Naive thymus-derived CD4-positive, alpha-beta T cell (primary cell): Measurements from ENCODE around the gene UBE2B. TPM values are rescaled to one million over a fixed set of nuclear protein-coding genes. Genes with fewer than 3 reads are reported as not detected.
A peak's percentile ranks its signal among the peaks of the same experiment; 100 is the strongest.

Experiments
- ATAC-seq: fragments of 150-1000 bp; cut with Tn5 transposase; 2 replicates; pipeline ENCODE4 v1.10.0; 2021; ENCODE audit warnings: mild to moderate bottlenecking, moderate library complexity
- CTCF ChIA-PET: fragments of 350-600 bp; sonication (Branson Sonifier 250); formaldehyde crosslinking; loops from one replicate; lab custom pipeline; 2021; ENCODE audit warnings: antibody characterized with exemption; lab: Charles Lee
- POLR2A ChIA-PET: fragments of 350-600 bp; sonication (Branson Sonifier 250); formaldehyde crosslinking; loops from one replicate; lab custom pipeline; 2021; ENCODE audit warnings: antibody characterized with exemption, inconsistent platforms; lab: Charles Lee
- DNase-seq, 9 donors: peaks; one replicate each; pipeline versions ENCODE4 v3.0.0 to v3.0.0-alpha.2; 2020 to 2022; ENCODE audit warnings: mixed read lengths in 1 of 9
- H3K27ac ChIP-seq: one replicate; pipeline ENCODE4 v1.7.0; 2013; ENCODE audit warnings: mild to moderate bottlenecking, low read depth, low read length, moderate library complexity
- H3K27me3 ChIP-seq, 2 donors: one replicate each; pipeline ENCODE4 v1.7.0; 2013; ENCODE audit warnings: low read length in 2 of 2, mild to moderate bottlenecking in 2 of 2, moderate library complexity in 2 of 2; ENCODE audit not compliant: control insufficient read depth in 2 of 2, insufficient read depth in 2 of 2
- H3K36me3 ChIP-seq, 3 experiments: 1 replicate in 2 of 3; 2 replicates in 1 of 3; pipeline ENCODE4 v1.7.0; 2013; ENCODE audit warnings: low read length in 3 of 3, mild to moderate bottlenecking in 3 of 3, moderate library complexity in 1 of 3; ENCODE audit not compliant: insufficient read depth in 3 of 3, control insufficient read depth in 2 of 3
- H3K4me1 ChIP-seq, 2 donors: one replicate each; pipeline ENCODE4 v1.7.0; 2013; ENCODE audit warnings: low read length in 2 of 2, mild to moderate bottlenecking in 2 of 2, moderate library complexity in 1 of 2; ENCODE audit not compliant: control insufficient read depth in 2 of 2, insufficient read depth in 2 of 2
- H3K4me3 ChIP-seq: 2 replicates; pipeline ENCODE4 v1.7.0; 2013; ENCODE audit warnings: mild to moderate bottlenecking, low read length
- H3K9me3 ChIP-seq, 3 experiments: 1 replicate in 2 of 3; 2 replicates in 1 of 3; pipeline ENCODE4 v1.7.0; 2013; ENCODE audit warnings: low read length in 3 of 3; ENCODE audit not compliant: control insufficient read depth in 2 of 3
- H3K27ac Mint-ChIP-seq, 9 donors: one replicate each; pipeline ENCODE4 v1.8.0; 2020 to 2022; ENCODE audit warnings: mixed read lengths in 9 of 9, mild to moderate bottlenecking in 8 of 9, moderate library complexity in 5 of 9, inconsistent platforms in 2 of 9
- H3K27me3 Mint-ChIP-seq, 5 donors: one replicate each; pipeline ENCODE4 v1.8.0; 2021 to 2022; ENCODE audit warnings: mixed read lengths in 5 of 5, mild to moderate bottlenecking in 1 of 5
- H3K36me3 Mint-ChIP-seq, 5 donors: one replicate each; pipeline ENCODE4 v1.8.0; 2020 to 2022; ENCODE audit warnings: mixed read lengths in 5 of 5, mild to moderate bottlenecking in 3 of 5, inconsistent platforms in 1 of 5
- H3K4me1 Mint-ChIP-seq, 7 donors: one replicate each; pipeline ENCODE4 v1.8.0; 2020 to 2022; ENCODE audit warnings: mixed read lengths in 7 of 7, mild to moderate bottlenecking in 3 of 7, inconsistent platforms in 1 of 7
- H3K4me3 Mint-ChIP-seq, 10 donors: one replicate each; pipeline ENCODE4 v1.8.0; 2020 to 2022; ENCODE audit warnings: mild to moderate bottlenecking in 10 of 10, mixed read lengths in 10 of 10, moderate library complexity in 6 of 10, inconsistent platforms in 2 of 10
- H3K9me3 Mint-ChIP-seq, 11 donors: one replicate each; pipeline ENCODE4 v1.8.0; 2020 to 2022; ENCODE audit warnings: mixed read lengths in 11 of 11, mild to moderate bottlenecking in 4 of 11, inconsistent platforms in 1 of 11, moderate library complexity in 1 of 11
- intact Hi-C, 2 donors: fragments of 100-400 bp; cut with micrococcal nuclease; formaldehyde crosslinking; loops; one replicate each; pipeline ENCODE4 v1.15.1; 2023
- polyA plus RNA-seq, 2 donors: library from polyadenylated mRNA; unstranded; fragments of 300-500 nt; fragmentation: Illumina TruSeq; gene quantifications; one replicate each; pipeline ENCODE4 v1.2.3, GENCODE V29; 2021
- total RNA-seq, 6 experiments: library from RNA in 5 of 6; stranded (reverse) in 5 of 6; gene quantifications; 1 replicate in 5 of 6; 2 replicates in 1 of 6; pipeline ENCODE4 v1.2.3 and lab custom pipeline; 2021 to 2026

UBE2B gene
- total and polyA plus RNA-seq, 7 experiments from 2014 or later = 89.2 to 141 (median 117) TPM

DNA sequence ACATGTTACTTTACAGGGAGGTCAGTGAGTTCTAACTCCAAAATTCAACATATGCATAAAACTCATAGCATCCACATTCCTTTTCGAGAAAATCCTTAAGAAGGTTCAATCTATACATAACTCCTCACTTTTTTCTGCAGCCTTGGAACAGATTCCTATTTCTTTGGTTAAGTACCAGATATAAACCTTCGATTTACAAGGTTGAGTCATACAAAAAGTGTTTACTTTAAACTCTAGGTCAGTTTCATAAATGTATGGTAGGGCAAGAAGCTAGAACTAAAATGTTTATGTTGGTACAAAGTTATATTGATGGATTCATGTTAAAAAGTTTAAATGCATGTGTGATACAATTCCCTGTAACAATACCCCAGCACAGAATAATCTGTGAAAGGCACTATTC, 20.9 kb downstream of the UBE2B start:
- CTCF ChIA-PET = no interaction called here
- no peak overlapping the region for H3K4me3 ChIP-seq
- H3K36me3 ChIP-seq = peaks cover 20 to 83% (median 35%) of the 10 kb centered on the region in 3 experiments
- H3K27me3 Mint-ChIP-seq = no peaks in the 10 kb centered on the region
- peaks cover 0 to 2% (median 0%) of the 10 kb centered on the region in 11 donors for H3K9me3 Mint-ChIP-seq
- DNase-seq (no peak), ATAC-seq (no peak)
- H3K4me1 Mint-ChIP-seq = peaks cover 0 to 12% (median 0%) of the 10 kb centered on the region in 7 donors
- H3K27me3 ChIP-seq = no peaks in the 10 kb centered on the region
- intact Hi-C loops = no loop called here
- no peaks in the 10 kb centered on the region for H3K9me3 ChIP-seq
- no peaks in the 10 kb centered on the region for H3K4me1 ChIP-seq
- peak overlapping the region in 1 of 9 donors; percentile 23 for H3K27ac Mint-ChIP-seq
- no peak overlapping the region for H3K27ac ChIP-seq
- POLR2A ChIA-PET = interaction anchor here (0.8 to 1.5 kb wide), 3 partner anchors 14 to 197 kb away, joined by 3 read pairs; partner anchors contain the start of gene PPP2CA
- no peak overlapping the region for H3K4me3 Mint-ChIP-seq
- H3K36me3 Mint-ChIP-seq = peaks cover 8 to 46% (median 33%) of the 10 kb centered on the region in 5 donors

DNA sequence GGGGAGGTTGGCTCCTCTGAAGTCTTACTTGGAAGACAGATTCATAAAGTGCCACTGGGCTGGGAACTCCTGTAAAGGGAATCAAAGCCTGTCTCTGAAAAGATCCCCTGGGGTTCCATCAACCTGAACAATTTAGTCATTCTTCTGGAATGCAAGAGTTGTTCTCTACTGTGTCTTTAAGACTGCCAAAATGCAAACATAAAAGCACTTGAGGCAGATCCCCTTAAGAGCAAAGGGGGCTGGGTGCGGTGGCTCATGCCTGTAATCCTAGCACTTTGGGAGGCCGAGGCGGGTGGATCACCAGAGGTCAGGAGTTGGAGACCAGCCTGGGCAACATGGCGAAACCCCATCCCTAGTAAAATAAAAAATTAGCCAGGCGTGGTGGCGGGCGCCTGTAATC, 23.6 kb downstream of the UBE2B start:
- no peak overlapping the region for H3K27ac ChIP-seq
- H3K27me3 ChIP-seq = no peaks in the 10 kb centered on the region
- no peaks in the 10 kb centered on the region for H3K4me1 ChIP-seq
- H3K27me3 Mint-ChIP-seq = no peaks in the 10 kb centered on the region
- peaks cover 8 to 49% (median 27%) of the 10 kb centered on the region in 5 donors for H3K36me3 Mint-ChIP-seq
- H3K4me3 ChIP-seq = no peak overlapping the region
- ChIA-PET CTCF (no interaction called here), POLR2A (interaction anchor here (0.9 kb wide), 1 partner anchor 11 kb away, joined by 3 read pairs; no protein-coding TSS in a partner anchor)
- no peaks in the 10 kb centered on the region for H3K9me3 Mint-ChIP-seq
- DNase-seq = no peak
- ATAC-seq = no peak
- H3K36me3 ChIP-seq = peaks cover 13 to 80% (median 26%) of the 10 kb centered on the region in 3 experiments
- no peak overlapping the region for H3K27ac Mint-ChIP-seq
- H3K4me3 Mint-ChIP-seq = no peak overlapping the region
- peaks cover 0 to 9% (median 0%) of the 10 kb centered on the region in 7 donors for H3K4me1 Mint-ChIP-seq
- H3K9me3 ChIP-seq = no peaks in the 10 kb centered on the region
- intact Hi-C loops = loop anchor here in 1 of 2 donors (2.0 kb wide), 1 partner anchor 16 kb away; the partner anchor contains the start of gene CDKN2AIPNL

DNA sequence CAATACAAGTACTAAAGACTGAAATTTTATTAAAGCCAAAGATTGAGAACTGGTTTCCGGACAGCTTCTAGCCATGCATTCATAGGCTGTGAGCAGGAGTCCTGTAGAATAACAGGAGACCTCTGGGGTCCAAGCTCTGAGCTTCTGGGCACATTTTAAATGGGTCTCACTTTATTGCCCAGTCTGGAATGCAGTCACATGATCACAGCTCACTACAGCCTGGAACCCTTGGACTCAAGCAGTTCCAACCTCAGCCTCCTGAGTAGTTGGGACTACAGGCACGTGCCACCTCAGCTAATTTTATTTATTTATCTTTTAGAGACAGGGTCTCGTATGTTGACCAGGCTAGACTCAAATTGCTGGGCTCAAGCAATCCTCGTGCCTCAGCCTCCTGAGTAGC, 24.9 kb downstream of the UBE2B start:
- Mint-ChIP-seq H3K4me3 (no peak overlapping the region), H3K4me1 (peaks cover 0 to 9% (median 0%) of the 10 kb centered on the region in 7 donors), H3K9me3 (no peaks in the 10 kb centered on the region), H3K27ac (peak overlapping the region in 4 of 9 donors; percentile 10 to 43 (median 30)), H3K36me3 (peaks cover 4 to 41% (median 25%) of the 10 kb centered on the region in 5 donors), H3K27me3 (no peaks in the 10 kb centered on the region)
- POLR2A ChIA-PET = interaction anchor here (1.1 to 1.5 kb wide), 3 partner anchors 15 to 26 kb away, joined by 3 to 5 read pairs (median 5); partner anchors contain the start of gene UBE2B
- H3K36me3 ChIP-seq = peaks cover 3 to 69% (median 19%) of the 10 kb centered on the region in 3 experiments
- DNase-seq (no peak), ATAC-seq (no peak)
- H3K27ac ChIP-seq = no peak overlapping the region
- no peaks in the 10 kb centered on the region for H3K9me3 ChIP-seq
- no peaks in the 10 kb centered on the region for H3K27me3 ChIP-seq
- CTCF ChIA-PET = no interaction called here
- no peak overlapping the region for H3K4me3 ChIP-seq
- H3K4me1 ChIP-seq = no peaks in the 10 kb centered on the region
- intact Hi-C loops = no loop called here

DNA sequence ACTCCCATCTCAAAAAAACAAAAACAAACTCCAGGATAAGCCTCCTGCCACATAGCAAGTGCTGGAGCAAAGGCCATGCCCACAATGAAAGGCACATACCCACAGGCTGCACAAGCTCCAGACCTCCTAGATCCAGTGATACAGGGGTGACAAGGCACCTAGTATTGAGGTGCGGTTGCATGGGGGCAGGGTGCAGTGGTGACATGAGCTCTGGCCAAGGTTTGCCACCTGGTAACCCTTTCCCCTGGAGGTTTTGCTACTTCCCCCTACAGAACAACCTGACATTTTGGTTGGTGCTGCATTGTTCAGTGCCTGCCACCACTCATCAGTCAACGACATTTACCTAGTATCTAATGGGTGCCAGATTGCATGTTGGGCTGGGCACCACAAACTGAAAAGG, 25.8 kb downstream of the UBE2B start:
- H3K27ac Mint-ChIP-seq = peak overlapping the region in 4 of 9 donors; percentile 13 to 61 (median 43)
- Histone ChIP-seq H3K27me3 (no peaks in the 10 kb centered on the region), H3K27ac (no peak overlapping the region), H3K4me3 (no peak overlapping the region), H3K4me1 (no peaks in the 10 kb centered on the region), H3K9me3 (no peaks in the 10 kb centered on the region), H3K36me3 (peaks cover 0 to 65% (median 10%) of the 10 kb centered on the region in 3 experiments)
- intact Hi-C loops = no loop called here
- peaks cover 0 to 9% (median 0%) of the 10 kb centered on the region in 7 donors for H3K4me1 Mint-ChIP-seq
- ATAC-seq = peak; percentile 39
- peaks cover 4 to 39% (median 23%) of the 10 kb centered on the region in 5 donors for H3K36me3 Mint-ChIP-seq
- H3K27me3 Mint-ChIP-seq = no peaks in the 10 kb centered on the region
- no peak for DNase-seq
- H3K9me3 Mint-ChIP-seq = no peaks in the 10 kb centered on the region
- CTCF ChIA-PET = interaction anchor here (0.8 kb wide), 1 partner anchor 132 kb away, joined by 3 read pairs; no protein-coding TSS in a partner anchor
- POLR2A ChIA-PET = interaction anchor here (0.5 to 1.5 kb wide), 6 partner anchors 14 to 126 kb away, joined by 4 to 5 read pairs (median 4); partner anchors contain the start of genes CDKN2AIPNL and UBE2B
- no peak overlapping the region for H3K4me3 Mint-ChIP-seq

DNA sequence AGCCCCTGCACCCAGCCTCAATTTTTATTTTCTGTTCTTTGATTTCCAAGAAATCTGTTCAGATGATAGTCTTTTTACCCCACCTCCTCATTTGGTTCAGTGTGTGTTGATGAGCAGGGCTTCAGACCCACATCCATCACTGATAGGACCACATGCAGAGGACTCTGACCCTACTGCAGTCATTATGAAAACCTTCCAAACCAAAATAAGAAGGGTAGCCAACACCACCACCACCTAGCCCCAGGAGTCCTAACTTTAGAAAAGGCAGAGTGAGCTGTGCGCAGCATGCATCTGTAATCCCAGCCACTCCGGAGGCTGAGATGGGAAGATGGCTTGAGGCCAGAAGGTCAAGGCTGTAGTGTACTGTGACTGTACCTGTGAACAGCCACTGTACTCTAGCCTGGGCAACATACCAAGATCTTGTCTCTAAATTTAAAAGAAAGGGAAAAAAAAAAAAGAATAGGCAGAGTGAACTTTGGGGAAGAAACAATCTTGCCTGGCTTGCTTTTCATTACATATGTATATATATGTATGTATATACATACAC, 27.3 kb downstream of the UBE2B start:
- H3K27me3 Mint-ChIP-seq = no peaks in the 10 kb centered on the region
- Histone ChIP-seq H3K9me3 (no peaks in the 10 kb centered on the region), H3K27me3 (no peaks in the 10 kb centered on the region), H3K4me3 (no peak overlapping the region), H3K27ac (peak overlapping the region; percentile 14), H3K4me1 (no peaks in the 10 kb centered on the region), H3K36me3 (peaks cover 0 to 50% (median 7%) of the 10 kb centered on the region in 3 experiments)
- no peak for ATAC-seq
- intact Hi-C loops = no loop called here
- no peak for DNase-seq
- CTCF ChIA-PET = no interaction called here
- peaks cover 2 to 32% (median 18%) of the 10 kb centered on the region in 5 donors for H3K36me3 Mint-ChIP-seq
- POLR2A ChIA-PET = interaction anchor here (0.6 to 1.4 kb wide), 4 partner anchors 27 to 147 kb away, joined by 3 to 4 read pairs (median 4); partner anchors contain the start of gene UBE2B
- peaks cover 0 to 9% (median 0%) of the 10 kb centered on the region in 7 donors for H3K4me1 Mint-ChIP-seq
- H3K27ac Mint-ChIP-seq = peak overlapping the region in 3 of 9 donors; percentile 28 to 48 (median 32)
- H3K9me3 Mint-ChIP-seq = no peaks in the 10 kb centered on the region
- no peak overlapping the region for H3K4me3 Mint-ChIP-seq

DNA sequence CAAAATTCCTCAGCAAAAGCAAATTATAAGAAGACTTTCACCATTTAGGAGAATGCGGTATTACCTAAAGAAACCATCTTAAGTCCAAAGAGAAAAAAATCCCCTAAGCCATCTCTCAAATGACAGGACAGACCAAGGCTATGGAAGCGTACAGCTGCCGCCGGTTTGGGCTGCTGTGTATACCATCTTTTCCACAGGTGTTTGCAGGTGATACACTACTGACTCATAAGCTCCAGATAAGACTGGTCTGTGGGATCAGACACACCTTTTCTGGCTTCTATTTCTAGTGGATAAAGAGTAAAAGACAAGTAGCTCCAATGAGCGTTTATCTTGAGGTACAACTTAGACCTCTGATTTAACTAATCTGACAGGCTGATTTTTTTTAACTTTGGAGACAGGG, 32.6 kb downstream of the UBE2B start:
- Mint-ChIP-seq H3K36me3 (peaks cover 0 to 14% (median 4%) of the 10 kb centered on the region in 5 donors), H3K27me3 (no peaks in the 10 kb centered on the region), H3K4me3 (no peak overlapping the region), H3K9me3 (no peaks in the 10 kb centered on the region), H3K4me1 (peaks cover 0 to 10% (median 3%) of the 10 kb centered on the region in 7 donors), H3K27ac (peak overlapping the region in 3 of 9 donors; percentile 25 to 47 (median 32))
- ATAC-seq (no peak), DNase-seq (no peak)
- intact Hi-C loops = no loop called here
- Histone ChIP-seq H3K27ac (no peak overlapping the region), H3K9me3 (no peaks in the 10 kb centered on the region), H3K4me3 (no peak overlapping the region), H3K36me3 (peaks cover 0 to 29% (median 0%) of the 10 kb centered on the region in 3 experiments), H3K4me1 (no peaks in the 10 kb centered on the region), H3K27me3 (no peaks in the 10 kb centered on the region)
- CTCF ChIA-PET = no interaction called here
- POLR2A ChIA-PET = interaction anchor here (0.9 to 1.5 kb wide), 3 partner anchors 33 to 119 kb away, joined by 4 to 7 read pairs (median 4); partner anchors contain the start of gene UBE2B
